Effector memory CD4-positive, alpha-beta T cell (primary cell): ENCODE results near the gene KPNA1.

Source experiments
- DNase-seq, 3 donors: peaks; one replicate each; pipeline ENCODE4 v3.0.0-alpha.2; 2020
- H3K27ac ChIP-seq: 2 replicates; pipeline ENCODE4 v1.7.0; 2013; ENCODE audit warnings: mild to moderate bottlenecking, low read length, moderate library complexity; ENCODE audit not compliant: insufficient read depth, poor library complexity, severe bottlenecking
- H3K27me3 ChIP-seq: replicated peaks from 2 replicates; pipeline ENCODE4 v1.7.0; 2013; ENCODE audit warnings: mild to moderate bottlenecking, low read length; ENCODE audit not compliant: insufficient read depth, control insufficient read depth, poor library complexity, severe bottlenecking
- H3K36me3 ChIP-seq: 2 replicates; pipeline ENCODE4 v1.7.0; 2013; ENCODE audit warnings: mild to moderate bottlenecking, low read length, moderate library complexity; ENCODE audit not compliant: control insufficient read depth, insufficient read depth
- H3K4me1 ChIP-seq: 2 replicates; pipeline ENCODE4 v1.7.0; 2013; ENCODE audit warnings: low read length, mild to moderate bottlenecking; ENCODE audit not compliant: control insufficient read depth, insufficient read depth, poor library complexity, severe bottlenecking
- H3K4me3 ChIP-seq: 2 replicates; pipeline ENCODE4 v1.7.0; 2013; ENCODE audit warnings: low read length, low read depth, mild to moderate bottlenecking; ENCODE audit not compliant: insufficient read depth, poor library complexity, severe bottlenecking
- H3K9me3 ChIP-seq: 2 replicates; pipeline ENCODE4 v1.7.0; 2013; ENCODE audit warnings: mild to moderate bottlenecking, low read length, moderate library complexity; ENCODE audit not compliant: control insufficient read depth
- total RNA-seq, 3 donors: gene quantifications; one replicate each; lab custom pipeline; 2026; lab: John Stamatoyannopoulos, UW

KPNA1 gene
- 50.8 to 63.7 (median 52.6) reads per million in 3 donors for total RNA-seq

DNA sequence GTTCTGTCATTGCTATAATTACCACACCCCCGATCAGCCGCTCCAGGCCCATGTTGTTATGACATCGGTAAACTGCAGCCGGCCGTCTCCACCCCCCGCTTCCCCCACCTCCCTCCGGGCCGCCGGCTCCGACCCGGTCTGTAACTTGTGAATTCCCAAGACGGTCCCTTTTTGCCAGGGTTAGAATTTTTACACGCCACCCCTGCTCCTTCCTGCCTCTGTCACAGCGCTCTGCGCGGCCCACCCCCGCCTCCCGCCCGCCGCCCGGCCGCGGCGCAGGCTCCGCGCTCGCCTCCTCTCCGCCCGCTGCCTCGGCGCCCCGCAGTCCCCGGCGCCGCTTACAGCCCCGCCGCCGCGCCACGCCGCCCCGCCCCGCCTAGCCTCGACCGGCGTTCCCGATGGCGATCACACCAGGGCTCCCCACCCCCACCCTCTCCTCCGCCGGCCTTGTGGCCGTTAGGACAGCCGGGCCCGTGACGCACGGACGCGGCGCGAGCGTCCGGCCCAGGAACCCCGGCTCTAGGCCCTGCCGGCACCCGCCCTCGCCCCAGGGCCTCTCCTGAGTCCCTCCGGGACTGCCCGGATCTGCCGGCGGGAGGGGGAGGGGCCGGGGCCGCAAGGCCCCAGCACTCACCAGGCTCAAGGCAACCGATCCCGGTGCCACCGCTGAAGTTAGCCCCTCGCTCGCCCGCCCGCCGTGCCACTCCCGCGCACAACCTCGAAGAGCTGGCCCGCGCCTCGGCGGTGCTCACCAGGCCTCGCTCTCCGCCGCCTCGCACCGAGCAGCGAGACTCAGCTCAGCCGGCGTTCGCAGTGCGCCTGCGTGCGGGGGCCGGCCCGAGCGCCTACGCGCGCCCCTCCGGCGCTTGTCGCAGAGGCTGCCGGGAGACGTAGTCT is at the start of gene KPNA1:
KPNA1 (minus strand) TSS at position 817 of the 897 bp plus-strand sequence. CDS start 18,374 bp downstream, outside the sequence.
- peak; percentile 69 to 77 (median 76) for DNase-seq
- H3K4me1 ChIP-seq = no peaks in the 10 kb centered on the region
- H3K9me3 ChIP-seq = no peaks in the 10 kb centered on the region
- peak within 1 kb of the TSS; percentile 98 for H3K27ac ChIP-seq
- H3K36me3 ChIP-seq = no peaks in the 10 kb centered on the region
- peak within 1 kb of the TSS; percentile 85 for H3K4me3 ChIP-seq
- H3K27me3 ChIP-seq = no peaks in the 10 kb centered on the region

- DNase-seq = peak; percentile 64 to 76 (median 66)
- Histone ChIP-seq H3K9me3 (no peaks in the 10 kb centered on the region), H3K36me3 (peaks cover 29% of the 10 kb centered on the region), H3K27me3 (no peaks in the 10 kb centered on the region), H3K4me1 (peaks cover 34% of the 10 kb centered on the region), H3K4me3 (peak within 1 kb of the TSS; percentile 91), H3K27ac (peak within 1 kb of the TSS; percentile 83)
Measured at GRCh38 chr3:122564155-122564912, 49.6 kb upstream of the KPNA1 start, which contains the start of the genes DTX3L and PARP9. Gene DTX3L (plus strand): TSS chr3:122564338. CDS start chr3:122564427, 89 bp downstream. Gene PARP9 (minus strand): TSS chr3:122564300. CDS start chr3:122559620, 4,680 bp downstream.

DNA sequence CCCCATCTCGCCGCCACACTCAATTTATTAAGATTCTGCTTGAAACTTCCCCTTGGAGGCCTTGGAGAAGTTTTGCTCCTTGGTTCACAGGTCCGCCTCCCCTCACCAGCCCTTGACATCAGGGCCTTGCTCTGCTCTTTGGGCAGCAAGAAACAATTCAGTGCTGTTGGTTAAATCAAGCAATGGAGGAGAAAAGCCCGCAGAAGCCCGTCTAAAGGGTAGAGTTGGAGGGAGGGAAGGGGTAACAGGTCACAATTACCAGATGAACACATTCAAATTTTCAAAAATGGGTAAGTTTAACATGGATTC is 48.9 kb upstream of the KPNA1 start:
- peaks cover 31% of the 10 kb centered on the region for H3K4me1 ChIP-seq
- H3K27me3 ChIP-seq = no peaks in the 10 kb centered on the region
- peaks cover 33% of the 10 kb centered on the region for H3K36me3 ChIP-seq
- H3K4me3 ChIP-seq = peak overlapping the region; percentile 91
- no peak for DNase-seq
- peak overlapping the region; percentile 83 for H3K27ac ChIP-seq
- H3K9me3 ChIP-seq = no peaks in the 10 kb centered on the region

GRCh38 chr3:122562923-122563716 is 48.4 kb upstream of the KPNA1 start:
- no peak for DNase-seq
- no peaks in the 10 kb centered on the region for H3K9me3 ChIP-seq
- peak overlapping the region; percentile 83 for H3K27ac ChIP-seq
- H3K4me3 ChIP-seq = peak overlapping the region; percentile 91
- H3K4me1 ChIP-seq = peaks cover 27% of the 10 kb centered on the region
- H3K36me3 ChIP-seq = peaks cover 34% of the 10 kb centered on the region
- no peaks in the 10 kb centered on the region for H3K27me3 ChIP-seq

DNA sequence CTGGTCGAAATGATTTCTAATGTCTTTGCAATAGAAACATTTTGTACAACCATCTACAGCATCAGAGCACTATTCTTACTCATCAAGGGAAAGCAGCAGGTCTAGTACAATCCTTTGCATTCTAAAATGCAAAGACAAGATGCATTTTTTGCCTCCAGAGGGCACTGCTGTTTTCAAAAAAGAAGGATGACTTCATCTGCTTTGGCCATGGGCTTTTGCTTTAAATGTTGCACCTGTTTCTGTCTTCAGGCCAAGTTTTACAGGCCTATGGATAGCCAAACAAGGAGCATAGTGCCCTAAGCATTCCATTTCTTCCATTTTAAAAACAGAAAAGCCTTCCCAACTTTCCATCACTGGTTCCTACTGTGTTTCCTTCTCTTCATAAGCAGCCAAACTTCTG is 45.9 kb upstream of the KPNA1 start:
- Histone ChIP-seq H3K4me1 (peaks cover 24% of the 10 kb centered on the region), H3K27ac (no peak overlapping the region), H3K9me3 (no peaks in the 10 kb centered on the region), H3K36me3 (peaks cover 42% of the 10 kb centered on the region), H3K4me3 (no peak overlapping the region), H3K27me3 (no peaks in the 10 kb centered on the region)
- peak in 1 of 3 donors; percentile 28 for DNase-seq

DNA sequence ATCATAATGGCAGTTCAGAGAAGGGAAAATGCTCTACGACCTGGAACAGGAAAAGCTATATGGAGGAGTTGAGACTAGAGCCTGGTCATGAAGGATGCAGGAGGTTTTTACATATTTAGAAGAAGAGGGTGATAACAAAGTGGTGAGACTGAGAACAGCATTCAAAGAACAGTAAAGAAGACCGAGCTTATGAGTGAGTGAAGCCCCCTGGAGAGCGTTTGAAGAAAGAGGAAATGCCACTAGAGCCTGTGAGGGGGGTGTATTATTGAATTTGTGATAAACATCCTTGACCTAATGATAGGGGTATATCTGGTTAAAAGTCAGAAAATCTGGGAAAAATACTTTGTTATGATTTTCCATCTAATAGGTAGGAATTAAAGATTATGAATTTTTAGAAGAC is 45.2 kb upstream of the KPNA1 start:
- Histone ChIP-seq H3K4me3 (no peak overlapping the region), H3K9me3 (no peaks in the 10 kb centered on the region), H3K27ac (no peak overlapping the region), H3K36me3 (peaks cover 46% of the 10 kb centered on the region), H3K27me3 (no peaks in the 10 kb centered on the region), H3K4me1 (peaks cover 17% of the 10 kb centered on the region)
- DNase-seq = no peak

DNA sequence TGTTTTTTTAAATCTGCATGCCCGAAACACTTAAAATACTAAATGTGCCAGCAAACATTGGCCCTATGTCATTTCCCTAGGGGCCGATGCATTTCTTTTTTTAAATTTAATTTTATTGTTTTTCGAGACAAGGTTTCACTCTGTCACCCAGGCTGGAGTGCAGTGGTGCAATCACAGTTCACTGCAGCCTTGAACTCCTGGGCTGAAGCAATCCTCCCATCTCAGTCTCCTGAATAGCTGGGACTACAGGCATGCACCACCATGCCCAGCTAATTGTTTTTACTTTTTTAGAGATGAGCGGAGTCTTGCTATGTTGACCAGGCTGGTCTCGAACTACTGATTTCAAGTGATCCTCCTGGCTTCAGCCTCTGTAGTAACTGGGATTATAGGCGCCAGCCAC is 43.9 kb upstream of the KPNA1 start:
- peaks cover 44% of the 10 kb centered on the region for H3K36me3 ChIP-seq
- H3K4me3 ChIP-seq = no peak overlapping the region
- H3K4me1 ChIP-seq = peaks cover 12% of the 10 kb centered on the region
- DNase-seq = no peak
- no peaks in the 10 kb centered on the region for H3K9me3 ChIP-seq
- H3K27ac ChIP-seq = no peak overlapping the region
- no peaks in the 10 kb centered on the region for H3K27me3 ChIP-seq

DNA sequence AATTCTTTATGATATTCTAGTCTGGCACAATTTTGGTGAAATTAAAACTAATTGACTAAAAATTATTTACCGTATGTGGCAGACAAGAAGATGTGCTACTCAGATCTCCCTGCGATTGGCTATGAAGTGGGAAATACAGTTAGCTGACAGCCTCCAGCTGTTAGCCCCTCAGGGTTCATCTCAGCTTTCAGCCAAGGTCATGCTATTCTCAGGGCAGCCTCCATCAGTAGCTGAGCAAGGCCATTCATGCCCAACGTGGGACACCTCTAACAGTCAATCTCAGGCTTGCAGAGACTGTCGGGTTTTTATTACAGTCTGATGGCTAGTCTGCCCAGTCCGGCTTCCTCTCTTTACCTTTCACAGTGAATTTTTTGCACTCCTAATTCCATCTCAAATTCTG is 42.6 kb upstream of the KPNA1 start:
- H3K4me1 ChIP-seq = no peaks in the 10 kb centered on the region
- no peaks in the 10 kb centered on the region for H3K27me3 ChIP-seq
- no peaks in the 10 kb centered on the region for H3K9me3 ChIP-seq
- DNase-seq = no peak
- H3K4me3 ChIP-seq = no peak overlapping the region
- H3K36me3 ChIP-seq = peaks cover 50% of the 10 kb centered on the region
- H3K27ac ChIP-seq = no peak overlapping the region

DNA sequence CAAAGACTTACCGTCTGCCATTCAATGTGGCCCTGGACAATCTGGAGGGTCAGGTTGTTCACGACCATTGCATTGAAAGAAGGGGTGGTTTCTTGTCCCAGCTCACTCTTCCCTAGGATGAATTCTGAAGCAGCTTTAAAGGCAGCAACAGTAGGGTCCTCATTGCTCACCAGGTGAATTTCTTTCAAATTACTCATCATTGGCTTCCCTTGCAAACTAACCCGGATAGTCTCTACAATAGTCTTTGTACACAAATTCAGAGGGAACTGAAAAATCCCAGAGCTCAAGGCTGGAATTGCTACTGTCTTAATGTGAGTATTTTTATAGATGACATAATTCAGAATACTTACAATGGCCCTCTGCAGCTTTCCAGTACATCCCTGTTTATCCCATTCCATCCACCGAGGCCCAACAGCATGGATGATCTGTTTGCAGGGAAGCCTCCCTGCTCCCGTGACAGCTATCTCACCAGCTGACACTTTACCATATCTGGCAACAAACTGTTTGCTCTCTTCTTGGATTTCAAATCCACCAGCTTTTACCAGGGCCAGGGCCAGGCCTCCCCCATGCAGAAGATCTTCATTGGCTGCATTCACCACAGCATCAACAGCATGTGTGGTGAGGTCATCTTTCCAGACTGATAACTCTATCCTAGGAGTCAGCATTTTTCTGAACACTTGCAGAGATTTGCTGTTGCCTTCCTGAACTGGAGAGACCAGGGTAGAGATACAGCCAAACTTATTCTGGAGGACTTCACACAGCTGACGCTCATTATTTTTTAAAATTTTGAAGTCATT is 40.7 kb upstream of the KPNA1 start:
- no peak for DNase-seq
- H3K27ac ChIP-seq = no peak overlapping the region
- peaks cover 64% of the 10 kb centered on the region for H3K36me3 ChIP-seq
- no peak overlapping the region for H3K4me3 ChIP-seq
- H3K9me3 ChIP-seq = no peaks in the 10 kb centered on the region
- no peaks in the 10 kb centered on the region for H3K4me1 ChIP-seq
- no peaks in the 10 kb centered on the region for H3K27me3 ChIP-seq
